ENCODE measurements around the gene C16orf92.

Gene C16orf92, protein sequence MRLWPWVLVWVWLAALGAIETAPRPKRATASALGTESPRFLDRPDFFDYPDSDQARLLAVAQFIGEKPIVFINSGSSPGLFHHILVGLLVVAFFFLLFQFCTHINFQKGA

GRCh38 chr16:30022887-30023286, at the start of gene C16orf92:
TSS of gene C16orf92 (plus strand) at chr16:30023198. CDS start at chr16:30023341, 143 bp downstream.
- H3K27ac ChIP-seq: no peak within 1 kb of the TSS
- H3K27me3 ChIP-seq (ENCODE audit: control insufficient read depth, insufficient read depth, low read length): no peaks in the 10 kb centered on the region
- no peak within 1 kb of the TSS for H3K9ac ChIP-seq
- H3K4me2 ChIP-seq (ENCODE audit: low read length): no peak within 1 kb of the TSS
- no peaks in the 10 kb centered on the region for H3K9me3 ChIP-seq (ENCODE audit: control insufficient read depth, low read length)
- TF ChIP-seq CTCF (IDR thresholded peaks at IDR 0.05): no peak
- peaks cover 3% of the 10 kb centered on the region for H3K4me1 ChIP-seq
- no peaks in the 10 kb centered on the region for H3K36me3 ChIP-seq (ENCODE audit: control insufficient read depth, insufficient read depth, low read length)
- H2AFZ ChIP-seq: no peak within 1 kb of the TSS
- H3K4me3 ChIP-seq (ENCODE audit: low read depth, low read length): no peak within 1 kb of the TSS
- H3K79me2 ChIP-seq: no peaks in the 10 kb centered on the region

- Histone ChIP-seq H3K9ac (peak within 1 kb of the TSS; percentile 41), H2AFZ (peak within 1 kb of the TSS; percentile 78), H3K9me3 (ENCODE audit: control insufficient read depth, low read length) (no peaks in the 10 kb centered on the region), H3K27me3 (ENCODE audit: control insufficient read depth, insufficient read depth, low read length) (no peaks in the 10 kb centered on the region), H3K27ac (peak within 1 kb of the TSS; percentile 76), H3K4me2 (ENCODE audit: low read length) (peak within 1 kb of the TSS; percentile 85), H3K36me3 (ENCODE audit: control insufficient read depth, insufficient read depth, low read length) (no peaks in the 10 kb centered on the region), H3K79me2 (peaks cover 20% of the 10 kb centered on the region), H3K4me1 (peaks cover 13% of the 10 kb centered on the region), H3K4me3 (ENCODE audit: low read depth, low read length) (peak within 1 kb of the TSS; percentile 93)
- TF ChIP-seq CTCF (IDR thresholded peaks at IDR 0.05): no peak
These were observed 49.4 kb upstream of the C16orf92 start, which contains the start of gene TAOK2 for GRCh38 chr16:29973384-29974246. TSS of gene TAOK2 (plus strand) at chr16:29973868. CDS start at chr16:29977773, 3,905 bp downstream.

DNA sequence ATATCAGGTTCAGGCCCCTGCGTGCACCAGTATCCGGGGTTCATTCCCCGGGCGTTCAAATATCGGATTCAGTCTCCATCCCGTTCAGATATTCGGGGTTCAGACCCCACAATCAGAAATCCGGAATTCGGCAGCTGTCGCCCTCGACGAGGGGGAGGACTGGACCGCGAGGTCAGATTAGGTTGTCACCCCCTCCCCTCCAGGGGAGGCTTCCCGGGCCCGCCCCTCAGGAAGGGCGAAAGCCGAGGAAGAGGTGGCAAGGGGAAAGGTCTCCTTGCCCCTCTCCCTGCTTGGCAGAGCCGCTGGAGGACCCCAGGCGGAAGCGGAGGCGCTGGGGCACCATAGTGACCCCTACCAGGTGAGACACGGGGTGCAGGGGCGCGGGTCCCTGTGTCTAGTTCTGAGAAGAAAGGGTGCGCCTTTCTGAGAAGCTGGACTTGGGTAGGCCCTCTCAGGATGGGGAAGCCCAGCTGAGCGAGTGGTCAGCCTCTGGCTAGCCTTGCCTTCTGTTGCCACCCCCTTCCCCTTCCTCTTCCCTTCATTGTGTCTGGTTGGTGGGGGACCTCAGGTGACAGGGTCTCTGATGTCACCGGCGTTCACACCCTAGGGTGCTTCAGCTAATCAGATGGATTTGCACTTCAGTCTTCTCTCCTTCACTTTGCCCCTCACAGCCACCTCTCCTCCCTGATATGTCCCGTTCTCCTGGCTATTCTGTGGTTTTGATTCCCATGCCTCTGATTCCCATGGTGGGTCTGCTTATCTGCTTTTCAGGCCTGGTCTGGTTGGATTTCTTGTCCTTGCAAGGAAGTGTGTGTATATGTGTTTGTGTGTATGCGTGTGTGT, 48.5 kb upstream of the C16orf92 start:
- Histone ChIP-seq H3K27ac (peak overlapping the region; percentile 76), H3K9ac (peak overlapping the region; percentile 41), H3K4me1 (peaks cover 13% of the 10 kb centered on the region), H3K4me3 (ENCODE audit: low read depth, low read length) (peak overlapping the region; percentile 93), H3K27me3 (ENCODE audit: control insufficient read depth, insufficient read depth, low read length) (no peaks in the 10 kb centered on the region), H2AFZ (peak overlapping the region; percentile 78), H3K4me2 (ENCODE audit: low read length) (peak overlapping the region; percentile 85), H3K36me3 (ENCODE audit: control insufficient read depth, insufficient read depth, low read length) (no peaks in the 10 kb centered on the region), H3K9me3 (ENCODE audit: control insufficient read depth, low read length) (no peaks in the 10 kb centered on the region), H3K79me2 (peaks cover 20% of the 10 kb centered on the region)
- TF ChIP-seq CTCF (IDR thresholded peaks at IDR 0.05): no peak

DNA sequence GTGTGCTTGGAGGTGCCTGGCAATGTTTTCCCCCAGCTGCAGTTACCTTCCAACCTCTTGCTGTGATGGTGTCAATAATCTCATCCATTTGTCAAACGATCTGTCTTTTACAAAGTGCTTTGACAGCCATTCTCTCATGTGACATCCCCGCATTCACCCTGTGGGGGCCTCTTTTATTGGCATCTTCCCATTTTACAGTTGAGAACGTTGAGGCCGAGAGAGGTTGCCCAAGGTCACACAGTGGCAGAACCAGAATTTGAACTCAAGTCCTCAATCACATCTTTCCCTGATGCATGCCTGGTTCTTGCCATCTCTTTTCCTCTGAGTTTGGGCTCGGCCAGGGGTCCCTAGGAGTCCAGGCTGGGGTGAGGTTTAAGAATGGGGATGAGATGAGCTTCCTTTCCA, 47.9 kb upstream of the C16orf92 start:
- Histone ChIP-seq H3K4me1 (peaks cover 13% of the 10 kb centered on the region), H3K27me3 (ENCODE audit: control insufficient read depth, insufficient read depth, low read length) (no peaks in the 10 kb centered on the region), H3K36me3 (ENCODE audit: control insufficient read depth, insufficient read depth, low read length) (no peaks in the 10 kb centered on the region), H3K79me2 (peaks cover 20% of the 10 kb centered on the region), H2AFZ (no peak overlapping the region), H3K9me3 (ENCODE audit: control insufficient read depth, low read length) (no peaks in the 10 kb centered on the region), H3K4me3 (ENCODE audit: low read depth, low read length) (peak overlapping the region; percentile 93), H3K27ac (peak overlapping the region; percentile 76), H3K9ac (peak overlapping the region; percentile 41), H3K4me2 (ENCODE audit: low read length) (peak overlapping the region; percentile 85)
- no peak for TF ChIP-seq CTCF (IDR thresholded peaks at IDR 0.05)
